ENCODE measurements around the gene PLAC8.
"Not testable (repeated sequence)": the region's sequence is repeated elsewhere in the genome, so short reads cannot be mapped to it uniquely, and the experiment has no call there.

The PLAC8 gene

GRCh38 chr4:83112678-83113428 is 1.7 kb downstream of the PLAC8 start:
- Histone ChIP-seq H3K18ac (ENCODE audit: low read depth in 1 of 2, low read length in 2 of 2) (peak overlapping the region; percentile 55 to 77), H3K36me3 (ENCODE audit: control insufficient read depth in 1 of 2, insufficient read depth in 2 of 2, low read depth in 1 of 2, low read length in 2 of 2) (no peaks in the 10 kb centered on the region)
- 65% methylated on average over 14 of the region's 16 CpGs for WGBS

GRCh38 chr4:83112231-83112630 is 2.3 kb downstream of the PLAC8 start:
- Histone ChIP-seq H3K4me1 (ENCODE audit: control insufficient read depth, insufficient read depth, low read depth, low read length) (peaks cover 3% of the 10 kb centered on the region), H2AK5ac (ENCODE audit: low read length, severe bottlenecking) (no peak overlapping the region), H3K9me3 (ENCODE audit: control insufficient read depth, low read length) (no peaks in the 10 kb centered on the region), H4K91ac (ENCODE audit: low read length) (no peak overlapping the region), H3K4me3 (ENCODE audit: insufficient read depth in 1 of 2, low read depth in 1 of 2, low read length in 2 of 2) (no peak overlapping the region), H3K36me3 (ENCODE audit: control insufficient read depth in 1 of 2, insufficient read depth in 2 of 2, low read depth in 1 of 2, low read length in 2 of 2) (no peaks in the 10 kb centered on the region), H2BK15ac (ENCODE audit: low read depth, poor library complexity, severe bottlenecking) (no peak overlapping the region), H3K23ac (ENCODE audit: low read length in 2 of 2) (no peak overlapping the region), H3K4ac (ENCODE audit: low read depth in 1 of 2, low read length in 2 of 2) (no peak overlapping the region), H2AFZ (ENCODE audit: low read depth, low read length) (no peak overlapping the region), H3K79me1 (replicated peaks; ENCODE audit: low read length, poor library complexity, severe bottlenecking) (no peaks in the 10 kb centered on the region), H3K18ac (ENCODE audit: low read depth in 1 of 2, low read length in 2 of 2) (peak overlapping the region in 1 of 2 experiments; percentile 41), H2BK120ac (ENCODE audit: low read depth, low read length) (no peak overlapping the region), H3K9ac (ENCODE audit: low read length) (no peak overlapping the region), H4K8ac (ENCODE audit: low read length) (no peak overlapping the region), H3K4me2 (ENCODE audit: low read length, poor library complexity, severe bottlenecking) (no peak overlapping the region), H3K27ac (ENCODE audit: low read length, poor library complexity, severe bottlenecking) (no peak overlapping the region), H2BK12ac (ENCODE audit: low read length in 2 of 2) (no peak overlapping the region), H3K27me3 (ENCODE audit: control insufficient read depth in 1 of 2, insufficient read depth in 1 of 2, low read length in 2 of 2) (peaks cover 0 to 9% of the 10 kb centered on the region in 2 experiments), H2BK5ac (ENCODE audit: low read depth, low read length, poor library complexity, severe bottlenecking) (no peak overlapping the region), H3K14ac (ENCODE audit: low read length in 2 of 2) (no peak overlapping the region)
- 100% methylated on average over 2 of the region's 2 CpGs for WGBS
- DNase-seq = no peak

More at GRCh38 chr4:83112678-83113428, 1.7 kb downstream of the PLAC8 start:
- Histone ChIP-seq H2BK5ac (ENCODE audit: low read depth, low read length, poor library complexity, severe bottlenecking) (no peak overlapping the region), H4K8ac (ENCODE audit: low read length) (peak overlapping the region; percentile 91), H3K9me3 (ENCODE audit: control insufficient read depth, low read length) (no peaks in the 10 kb centered on the region), H3K14ac (ENCODE audit: low read length in 2 of 2) (peak overlapping the region in 1 of 2 experiments; percentile 9), H3K4me2 (ENCODE audit: low read length, poor library complexity, severe bottlenecking) (no peak overlapping the region), H2AFZ (ENCODE audit: low read depth, low read length) (no peak overlapping the region), H3K9ac (ENCODE audit: low read length) (no peak overlapping the region), H3K27me3 (ENCODE audit: control insufficient read depth in 1 of 2, insufficient read depth in 1 of 2, low read length in 2 of 2) (peaks cover 0 to 9% of the 10 kb centered on the region in 2 experiments), H3K4me1 (ENCODE audit: control insufficient read depth, insufficient read depth, low read depth, low read length) (peaks cover 3% of the 10 kb centered on the region), H2BK15ac (ENCODE audit: low read depth, poor library complexity, severe bottlenecking) (no peak overlapping the region), H2BK120ac (ENCODE audit: low read depth, low read length) (no peak overlapping the region), H2AK5ac (ENCODE audit: low read length, severe bottlenecking) (no peak overlapping the region), H3K79me1 (replicated peaks; ENCODE audit: low read length, poor library complexity, severe bottlenecking) (no peaks in the 10 kb centered on the region), H3K27ac (ENCODE audit: low read length, poor library complexity, severe bottlenecking) (peak overlapping the region; percentile 46), H3K23ac (ENCODE audit: low read length in 2 of 2) (no peak overlapping the region), H2BK12ac (ENCODE audit: low read length in 2 of 2) (peak overlapping the region; percentile 49 to 59), H4K91ac (ENCODE audit: low read length) (no peak overlapping the region), H3K4me3 (ENCODE audit: insufficient read depth in 1 of 2, low read depth in 1 of 2, low read length in 2 of 2) (no peak overlapping the region), H3K4ac (ENCODE audit: low read depth in 1 of 2, low read length in 2 of 2) (no peak overlapping the region)
- DNase-seq = peak; percentile 71

DNA sequence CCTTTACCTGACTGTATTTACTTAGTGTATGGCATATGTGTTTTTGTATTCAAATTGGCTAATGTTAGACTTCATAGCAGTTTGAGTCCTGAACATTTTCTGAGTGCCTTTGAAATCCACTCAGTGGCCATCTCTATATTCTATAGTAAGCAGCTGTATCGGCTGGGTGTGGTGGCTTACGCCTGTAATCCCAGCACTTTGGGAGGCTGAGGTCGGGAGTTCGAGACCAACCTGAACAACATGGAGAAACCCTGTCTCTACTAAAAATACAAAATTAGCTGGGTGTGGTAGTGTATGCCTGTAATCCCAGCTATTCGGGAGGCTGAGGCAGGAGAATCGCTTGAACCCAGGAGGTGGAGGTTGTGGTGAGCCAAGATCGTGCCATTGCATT is 2.8 kb downstream of the PLAC8 start:
- H4K8ac ChIP-seq (ENCODE audit: low read length); H3K79me1 ChIP-seq (replicated peaks; ENCODE audit: low read length, poor library complexity, severe bottlenecking); H2BK120ac ChIP-seq (ENCODE audit: low read depth, low read length); H3K18ac ChIP-seq (ENCODE audit: low read depth in 1 of 2, low read length in 2 of 2); H2BK12ac ChIP-seq (ENCODE audit: low read length in 2 of 2); H3K23ac ChIP-seq (ENCODE audit: low read length in 2 of 2); H3K4ac ChIP-seq (ENCODE audit: low read depth in 1 of 2, low read length in 2 of 2); H2AFZ ChIP-seq (ENCODE audit: low read depth, low read length); DNase-seq; H4K91ac ChIP-seq (ENCODE audit: low read length); H3K14ac ChIP-seq (ENCODE audit: low read length in 2 of 2); H3K9ac ChIP-seq (ENCODE audit: low read length); H2BK15ac ChIP-seq (ENCODE audit: low read depth, poor library complexity, severe bottlenecking); H3K9me3 ChIP-seq (ENCODE audit: control insufficient read depth, low read length); H3K4me1 ChIP-seq (ENCODE audit: control insufficient read depth, insufficient read depth, low read depth, low read length); H3K4me3 ChIP-seq (ENCODE audit: insufficient read depth in 1 of 2, low read depth in 1 of 2, low read length in 2 of 2); H3K27ac ChIP-seq (ENCODE audit: low read length, poor library complexity, severe bottlenecking); H2BK5ac ChIP-seq (ENCODE audit: low read depth, low read length, poor library complexity, severe bottlenecking); H2AK5ac ChIP-seq (ENCODE audit: low read length, severe bottlenecking); H3K36me3 ChIP-seq (ENCODE audit: control insufficient read depth in 1 of 2, insufficient read depth in 2 of 2, low read depth in 1 of 2, low read length in 2 of 2); H3K27me3 ChIP-seq (ENCODE audit: control insufficient read depth in 1 of 2, insufficient read depth in 1 of 2, low read length in 2 of 2); H3K4me2 ChIP-seq (ENCODE audit: low read length, poor library complexity, severe bottlenecking): not testable (repeated sequence)
- 100% methylated on average over 1 of the region's 7 CpGs for WGBS

DNA sequence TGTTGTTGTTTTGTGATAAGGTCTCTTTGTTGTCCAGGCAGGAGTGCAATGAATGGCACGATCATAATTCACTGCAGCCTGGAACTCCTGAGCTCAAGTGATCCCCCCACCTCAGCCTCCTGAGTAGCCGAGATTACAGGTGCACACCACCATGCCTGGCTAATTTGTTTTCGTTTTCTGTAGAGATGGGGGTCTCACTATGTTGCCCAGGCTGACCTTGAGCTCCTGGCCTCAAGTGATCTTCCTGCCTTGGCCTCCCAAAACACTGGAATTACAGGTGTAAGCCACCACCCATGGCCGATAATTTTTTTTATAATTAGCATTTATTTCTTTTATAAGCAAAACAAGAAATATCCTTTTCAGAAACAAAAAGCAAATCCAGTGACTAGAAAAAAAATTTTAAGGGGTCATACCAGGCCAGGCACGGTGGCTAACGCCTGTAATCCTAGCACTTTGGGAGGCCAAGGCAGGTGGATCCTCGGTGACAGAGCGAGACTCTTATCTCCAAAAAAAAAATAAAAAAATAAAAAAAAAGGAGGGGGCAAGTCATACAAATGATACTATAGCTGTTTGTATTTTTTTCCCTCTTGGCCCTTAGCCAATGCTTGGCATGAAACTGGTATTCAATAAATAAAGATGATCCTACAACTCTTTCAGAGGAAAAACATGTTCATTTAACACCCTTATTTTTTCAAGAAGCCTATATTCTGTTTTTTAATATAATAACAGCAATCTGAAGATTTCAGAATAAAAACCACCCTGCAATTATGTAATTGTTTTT is 3.4 kb downstream of the PLAC8 start:
- H2AFZ ChIP-seq (ENCODE audit: low read depth, low read length) = no peak overlapping the region
- H2BK120ac ChIP-seq (ENCODE audit: low read depth, low read length) = no peak overlapping the region
- H3K4me1 ChIP-seq (ENCODE audit: control insufficient read depth, insufficient read depth, low read depth, low read length) = peaks cover 3% of the 10 kb centered on the region
- H2AK5ac ChIP-seq (ENCODE audit: low read length, severe bottlenecking) = no peak overlapping the region
- peaks cover 0 to 9% of the 10 kb centered on the region in 2 experiments for H3K27me3 ChIP-seq (ENCODE audit: control insufficient read depth in 1 of 2, insufficient read depth in 1 of 2, low read length in 2 of 2)
- no peak overlapping the region for H3K27ac ChIP-seq (ENCODE audit: low read length, poor library complexity, severe bottlenecking)
- no peaks in the 10 kb centered on the region for H3K79me1 ChIP-seq (replicated peaks; ENCODE audit: low read length, poor library complexity, severe bottlenecking)
- H3K4me3 ChIP-seq (ENCODE audit: insufficient read depth in 1 of 2, low read depth in 1 of 2, low read length in 2 of 2) = no peak overlapping the region
- H4K8ac ChIP-seq (ENCODE audit: low read length) = no peak overlapping the region
- no peaks in the 10 kb centered on the region for H3K9me3 ChIP-seq (ENCODE audit: control insufficient read depth, low read length)
- no peak overlapping the region for H3K4ac ChIP-seq (ENCODE audit: low read depth in 1 of 2, low read length in 2 of 2)
- no peak overlapping the region for H4K91ac ChIP-seq (ENCODE audit: low read length)
- H3K14ac ChIP-seq (ENCODE audit: low read length in 2 of 2) = no peak overlapping the region
- H2BK12ac ChIP-seq (ENCODE audit: low read length in 2 of 2) = peak overlapping the region in 1 of 2 experiments; percentile 29
- H3K4me2 ChIP-seq (ENCODE audit: low read length, poor library complexity, severe bottlenecking) = no peak overlapping the region
- no peaks in the 10 kb centered on the region for H3K36me3 ChIP-seq (ENCODE audit: control insufficient read depth in 1 of 2, insufficient read depth in 2 of 2, low read depth in 1 of 2, low read length in 2 of 2)
- DNase-seq = no peak
- H3K18ac ChIP-seq (ENCODE audit: low read depth in 1 of 2, low read length in 2 of 2) = peak overlapping the region in 1 of 2 experiments; percentile 74
- H3K23ac ChIP-seq (ENCODE audit: low read length in 2 of 2) = no peak overlapping the region
- no peak overlapping the region for H2BK5ac ChIP-seq (ENCODE audit: low read depth, low read length, poor library complexity, severe bottlenecking)
- WGBS = 82% methylated on average over 3 of the region's 8 CpGs
- H3K9ac ChIP-seq (ENCODE audit: low read length) = peak overlapping the region; percentile 75
- H2BK15ac ChIP-seq (ENCODE audit: low read depth, poor library complexity, severe bottlenecking) = no peak overlapping the region
